Spleen (tissue), 7 donors: ENCODE results near the gene ANXA11.

Experiments
- CTCF ChIP-seq, 11 experiments: fragments of 200-600 bp in 7 of 11; fragments of 450-650 bp in 4 of 11; sonication (generic) in 4 of 11; IDR thresholded peaks in 8 of 11; conservative IDR thresholded peaks in 3 of 11; 1 replicate in 7 of 11; 2 replicates in 4 of 11; pipeline versions ENCODE4 v1.4.0 to v1.8.0; 2016 to 2021; ENCODE audit warnings: antibody characterized with exemption in 11 of 11, inconsistent platforms in 4 of 11, mild to moderate bottlenecking in 1 of 11
- POLR2A ChIP-seq, 3 donors: fragments of 450-650 bp; IDR thresholded peaks; one replicate each; pipeline ENCODE4 v1.5.1; 2017; ENCODE audit warnings: antibody characterized with exemption in 3 of 3, mild to moderate bottlenecking in 1 of 3
- donor health status: DM: no; HTN: no; CAD: no; lungs with moderate emphysema.
- donor health status: DM: no; HTN: no; CAD: no.
- donor health status: DM: no; HTN: no; CAD: no.

GRCh38 chr10:80163741-80164341 is 41.5 kb downstream of the ANXA11 start:
- TF ChIP-seq CTCF (IDR thresholded peaks at IDR 0.05 in 8 of 11, conservative IDR thresholded peaks at IDR 0.05 in 3 of 11) (no peak), POLR2A (IDR thresholded peaks at IDR 0.05) (no peak)
